Activated naive CD8-positive, alpha-beta T cell (primary cell): ENCODE data around the gene APEH.

Experiments
- H3K27ac Mint-ChIP-seq: one replicate; pipeline ENCODE4 v1.8.0; 2021; ENCODE audit warnings: mixed read lengths
- H3K27me3 Mint-ChIP-seq: one replicate; pipeline ENCODE4 v1.8.0; 2021; ENCODE audit warnings: mixed read lengths
- H3K36me3 Mint-ChIP-seq: one replicate; pipeline ENCODE4 v1.8.0; 2021; ENCODE audit warnings: mixed read lengths
- H3K4me1 Mint-ChIP-seq: one replicate; pipeline ENCODE4 v1.8.0; 2021; ENCODE audit warnings: low read depth, mixed read lengths
- H3K4me3 Mint-ChIP-seq: one replicate; pipeline ENCODE4 v1.8.0; 2021; ENCODE audit warnings: mild to moderate bottlenecking, mixed read lengths
- H3K9me3 Mint-ChIP-seq: one replicate; pipeline ENCODE4 v1.8.0; 2021; ENCODE audit warnings: low read depth, mixed read lengths

APEH gene

GRCh38 chr3:49727154-49727923 is 53.2 kb downstream of the APEH start:
- Mint-ChIP-seq H3K27me3 (no peaks in the 10 kb centered on the region), H3K9me3 (no peaks in the 10 kb centered on the region), H3K4me3 (no peak overlapping the region), H3K27ac (no peak overlapping the region), H3K36me3 (peaks cover 2% of the 10 kb centered on the region), H3K4me1 (peaks cover 8% of the 10 kb centered on the region)

GRCh38 chr3:49727924-49728361 is 53.8 kb downstream of the APEH start:
- no peaks in the 10 kb centered on the region for H3K27me3 Mint-ChIP-seq
- peaks cover 2% of the 10 kb centered on the region for H3K36me3 Mint-ChIP-seq
- no peaks in the 10 kb centered on the region for H3K9me3 Mint-ChIP-seq
- no peak overlapping the region for H3K27ac Mint-ChIP-seq
- no peak overlapping the region for H3K4me3 Mint-ChIP-seq
- H3K4me1 Mint-ChIP-seq, result peaks cover 4% of the 10 kb centered on the region

- Mint-ChIP-seq H3K4me1 (no peaks in the 10 kb centered on the region), H3K27me3 (no peaks in the 10 kb centered on the region), H3K9me3 (no peaks in the 10 kb centered on the region), H3K27ac (no peak overlapping the region), H3K4me3 (no peak overlapping the region), H3K36me3 (peaks cover 2% of the 10 kb centered on the region)
Observed at GRCh38 chr3:49729966-49730609, 55.9 kb downstream of the APEH start.

GRCh38 chr3:49732597-49732996 is 58.4 kb downstream of the APEH start:
- no peak overlapping the region for H3K27ac Mint-ChIP-seq

GRCh38 chr3:49733551-49733950 is 59.4 kb downstream of the APEH start:
- Mint-ChIP-seq H3K36me3 (peaks cover 4% of the 10 kb centered on the region), H3K4me1 (peaks cover 1% of the 10 kb centered on the region), H3K27me3 (no peaks in the 10 kb centered on the region), H3K9me3 (no peaks in the 10 kb centered on the region), H3K4me3 (no peak overlapping the region), H3K27ac (no peak overlapping the region)

More at GRCh38 chr3:49732597-49732996, 58.4 kb downstream of the APEH start:
- Mint-ChIP-seq H3K9me3 (no peaks in the 10 kb centered on the region), H3K36me3 (peaks cover 4% of the 10 kb centered on the region), H3K4me1 (no peaks in the 10 kb centered on the region), H3K27me3 (no peaks in the 10 kb centered on the region), H3K4me3 (no peak overlapping the region)
